ENCODE data around the gene FRRS1L. TPM values are rescaled to one million over a fixed set of nuclear protein-coding genes. Genes with fewer than 3 reads are reported as not detected.
"Not testable (repeated sequence)": the region's sequence is repeated elsewhere in the genome, so short reads cannot be mapped to it uniquely, and the experiment has no call there.

FRRS1L gene
- polyA plus RNA-seq, 1 donor: 1.4 TPM

DNA sequence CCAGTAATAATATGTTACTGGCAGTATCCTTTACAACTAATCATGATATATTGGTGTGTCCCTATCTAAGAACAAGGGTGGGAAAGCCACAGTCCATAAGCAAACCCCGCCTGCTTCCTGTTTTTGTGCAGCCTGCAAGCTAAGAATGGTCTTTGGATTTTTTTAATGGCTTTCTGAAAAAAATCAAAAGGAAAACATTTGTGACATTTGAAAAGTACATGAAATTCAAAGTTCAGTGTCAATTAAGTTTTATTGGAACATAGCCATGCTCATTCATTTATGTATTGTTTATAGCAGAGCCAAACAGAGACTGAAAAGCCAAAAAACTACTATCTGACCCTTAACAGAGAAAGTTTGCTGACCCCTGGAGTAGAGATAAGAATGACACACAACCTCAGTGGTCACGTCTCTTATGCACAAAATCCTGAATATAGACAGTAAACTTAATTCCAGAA is 34.5 kb downstream of the FRRS1L start:
- DNase-seq (ENCODE audit: low read depth): no peak

DNA sequence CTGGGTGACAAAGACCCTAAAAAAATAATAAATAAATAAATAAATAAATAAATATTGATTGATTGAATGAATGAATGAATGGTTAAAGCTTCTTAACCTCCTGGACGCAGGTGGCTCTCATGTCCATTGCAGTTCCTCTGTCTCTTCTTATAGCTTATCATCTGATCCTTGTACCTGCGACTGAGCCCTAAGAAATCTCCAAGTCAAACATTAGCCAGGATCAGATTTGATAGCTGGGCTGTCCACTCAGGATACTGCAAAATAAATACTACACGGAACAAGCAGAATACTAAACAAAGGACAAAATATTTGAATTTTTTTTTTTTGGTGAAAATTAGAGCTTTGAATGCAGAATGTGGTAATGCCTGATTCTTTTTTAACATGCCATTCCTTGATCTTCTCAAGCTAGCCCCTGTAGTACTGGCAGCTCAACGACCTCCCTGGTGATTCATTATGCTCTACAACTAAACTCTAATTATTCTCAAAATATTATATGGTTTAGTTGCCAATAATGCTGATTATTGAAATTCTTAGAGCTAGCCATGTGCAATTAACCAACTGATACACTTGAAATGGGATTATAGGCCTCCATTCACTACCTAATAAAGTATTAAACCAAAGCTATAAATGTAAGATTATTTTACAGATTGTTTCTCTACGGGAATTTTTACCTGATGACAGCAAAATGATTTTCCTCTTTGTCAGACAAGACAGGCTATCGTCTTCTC is 37.4 kb downstream of the FRRS1L start:
- no peak for DNase-seq (ENCODE audit: low read depth)

DNA sequence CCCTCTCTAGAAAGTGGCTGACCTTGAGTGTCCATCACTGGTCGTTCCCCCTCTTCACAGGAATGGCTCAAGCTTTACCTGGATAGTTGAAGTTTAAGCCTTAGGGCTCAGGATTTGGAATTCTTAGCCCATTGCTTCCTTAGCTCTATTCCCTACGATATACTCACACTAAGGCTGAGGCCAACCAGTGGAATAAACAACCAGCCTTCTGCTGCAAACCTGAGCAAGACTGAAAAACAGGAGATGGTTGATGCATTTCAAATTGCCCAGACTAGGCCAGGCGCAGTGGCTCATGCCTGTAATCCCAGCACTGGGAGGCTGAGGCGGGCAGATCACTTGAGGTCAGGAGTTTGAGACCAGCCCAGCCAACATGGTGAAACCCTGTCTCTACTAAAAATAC is 40.4 kb downstream of the FRRS1L start:
- not testable (repeated sequence) for DNase-seq (ENCODE audit: low read depth)

DNA sequence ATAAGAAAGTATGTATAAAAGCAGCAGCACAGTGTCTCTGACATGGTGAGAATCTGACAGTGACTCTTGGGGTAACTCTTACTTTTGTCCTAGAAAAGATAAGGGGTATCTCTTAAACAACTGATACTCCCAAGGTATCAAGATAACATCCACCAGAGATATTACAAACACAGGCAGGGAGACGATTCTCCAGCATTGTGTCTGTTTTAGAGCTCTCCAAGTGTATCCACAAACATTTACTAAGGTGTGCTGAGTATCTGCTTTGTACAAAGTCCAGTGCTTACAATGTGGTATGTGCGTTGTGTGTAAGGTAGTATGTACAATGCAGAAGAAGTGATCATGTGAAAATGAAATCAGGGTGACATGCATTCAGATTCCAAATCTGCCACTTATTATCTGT is 42.9 kb downstream of the FRRS1L start:
- DNase-seq (ENCODE audit: low read depth): no peak

DNA sequence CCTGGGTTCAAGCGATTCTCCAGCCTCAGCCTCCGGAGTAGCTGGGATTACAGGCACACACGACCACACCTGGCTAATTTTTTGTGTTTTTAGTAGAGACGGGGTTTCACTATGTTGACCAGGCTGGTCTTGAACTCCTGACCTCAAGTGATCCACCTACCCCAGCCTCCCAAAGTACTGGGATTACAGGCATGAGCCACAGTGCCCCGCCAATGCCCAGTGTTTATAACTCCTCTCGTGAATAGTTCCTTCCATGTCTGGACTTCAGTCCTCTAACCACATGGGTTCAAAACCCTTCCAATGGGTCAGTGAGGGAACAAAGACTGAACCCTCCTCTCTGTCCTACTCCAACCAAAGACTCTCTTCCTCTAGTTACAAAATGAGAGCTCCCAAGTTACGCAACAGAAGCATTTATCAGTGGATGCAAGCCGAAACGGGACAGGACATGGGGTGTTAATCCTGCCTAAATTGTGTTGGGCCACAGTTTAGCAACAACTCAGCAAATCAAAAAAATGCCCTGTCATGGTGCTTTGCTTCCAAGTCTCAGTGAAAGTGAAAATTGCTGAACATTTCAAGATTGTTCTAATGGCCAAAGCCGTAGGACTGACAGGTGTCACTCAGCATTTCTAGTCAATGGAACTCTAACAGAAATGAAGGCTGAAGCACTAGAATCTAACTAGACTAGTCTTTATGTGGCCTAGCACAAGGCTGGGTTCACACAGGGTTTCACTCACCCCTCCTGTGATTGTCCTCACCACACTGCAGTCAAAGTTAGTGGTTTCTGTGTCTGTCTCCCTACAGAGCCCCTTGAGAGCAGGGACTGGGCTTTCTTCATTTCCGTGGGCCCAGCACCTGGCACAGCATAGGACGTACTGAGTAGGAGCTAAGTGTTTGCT is 44.1 kb downstream of the FRRS1L start:
- no peak for DNase-seq (ENCODE audit: low read depth)

DNA sequence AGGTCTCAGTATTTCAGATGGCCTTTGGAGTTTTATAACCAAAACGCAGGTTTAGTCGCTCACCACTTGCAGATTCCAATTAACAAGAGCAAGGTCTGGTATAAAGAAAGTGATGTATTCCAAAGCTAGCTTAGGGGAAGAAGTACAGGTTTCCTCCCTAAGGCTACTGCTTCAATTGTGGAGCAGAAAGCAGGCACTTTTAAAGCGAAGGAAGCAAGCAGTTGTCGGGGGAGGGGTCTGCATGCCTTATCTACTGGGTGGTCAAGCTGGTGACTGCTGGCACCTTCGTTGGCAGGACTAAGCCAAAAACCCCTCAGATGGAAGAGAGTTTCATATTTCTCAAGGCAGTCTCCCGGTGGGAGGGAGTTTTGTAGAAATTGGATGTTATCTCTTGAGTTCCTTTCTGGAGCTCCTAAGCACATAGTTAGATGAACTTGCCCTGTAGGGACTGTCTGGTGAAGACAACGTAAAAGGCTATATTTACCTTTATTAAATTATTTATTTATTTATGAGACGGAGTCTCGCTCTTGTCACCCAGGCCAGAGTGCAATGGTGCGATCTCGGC is 45.7 kb downstream of the FRRS1L start:
- no peak for DNase-seq (ENCODE audit: low read depth)

DNA sequence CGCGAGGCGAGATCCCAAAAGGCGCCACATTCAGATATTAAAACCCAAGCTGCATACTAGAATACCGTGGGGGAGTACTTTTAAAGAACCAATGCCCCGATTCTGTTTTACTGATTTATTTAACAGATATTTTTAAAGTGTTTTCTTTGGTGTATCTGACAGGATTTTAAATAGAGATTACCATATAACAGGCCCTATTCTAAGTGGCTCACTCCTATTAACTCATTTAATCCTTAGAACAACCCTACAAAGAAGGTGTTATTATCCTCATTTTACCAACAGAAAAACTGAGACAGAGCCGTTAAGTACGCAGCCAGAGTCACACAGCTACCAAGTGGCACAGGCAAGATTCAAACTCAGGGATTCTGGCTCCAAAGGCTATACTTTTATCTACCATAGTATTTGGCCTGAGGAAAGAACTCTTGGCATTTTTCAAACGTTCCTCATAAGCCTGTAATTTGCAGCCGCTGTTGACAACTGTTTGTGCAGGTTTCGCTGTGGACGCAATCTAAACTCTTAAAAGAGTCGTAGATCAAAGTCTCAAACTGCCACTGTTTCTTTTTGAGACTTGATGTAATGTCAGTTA is 46.8 kb downstream of the FRRS1L start:
- no peak for DNase-seq (ENCODE audit: low read depth)

DNA sequence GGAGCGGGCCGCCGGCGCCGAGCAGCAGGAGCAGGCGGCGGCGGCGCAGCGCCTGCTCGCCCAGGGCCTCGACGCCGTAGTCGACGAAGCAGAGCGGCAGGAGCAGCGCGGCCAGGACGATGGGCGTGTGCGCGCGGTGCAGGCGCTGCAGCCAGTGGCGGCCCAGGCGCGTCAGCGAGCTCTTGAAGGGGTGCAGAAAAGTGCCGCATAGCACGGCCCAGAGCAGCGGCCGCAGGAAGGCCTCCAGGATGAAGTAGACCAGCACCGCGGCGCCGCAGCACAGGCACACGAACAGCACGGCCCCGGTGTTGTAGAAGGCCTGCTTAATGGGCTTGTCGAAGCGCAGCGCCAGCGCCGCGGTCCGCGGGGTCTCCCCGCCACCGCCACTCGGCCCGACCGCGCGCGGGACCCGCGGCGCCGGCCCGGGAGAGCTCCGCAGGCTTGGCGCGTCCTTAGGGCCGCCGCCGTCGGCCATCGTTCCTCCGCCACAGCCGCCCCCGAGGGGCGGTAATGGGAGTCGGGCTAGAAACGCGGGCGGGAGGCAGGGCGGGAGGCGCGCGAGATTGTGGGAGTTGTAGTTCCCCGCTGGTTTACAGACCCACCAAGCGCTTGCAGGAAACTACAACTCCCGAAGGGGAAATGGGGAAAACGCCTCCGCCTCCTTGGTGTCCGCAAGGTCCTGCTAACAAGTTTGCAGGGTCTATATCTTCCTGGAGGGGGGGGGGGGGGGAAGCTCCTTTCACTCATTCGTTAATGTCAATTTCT is 47.4 kb downstream of the FRRS1L start, which contains the start of gene TMEM245:
TMEM245 (minus strand) TSS at position 509 of the 765 bp plus-strand sequence; CDS start at position 475, 34 bp downstream.
- DNase-seq (ENCODE audit: low read depth): peak; percentile 99

DNA sequence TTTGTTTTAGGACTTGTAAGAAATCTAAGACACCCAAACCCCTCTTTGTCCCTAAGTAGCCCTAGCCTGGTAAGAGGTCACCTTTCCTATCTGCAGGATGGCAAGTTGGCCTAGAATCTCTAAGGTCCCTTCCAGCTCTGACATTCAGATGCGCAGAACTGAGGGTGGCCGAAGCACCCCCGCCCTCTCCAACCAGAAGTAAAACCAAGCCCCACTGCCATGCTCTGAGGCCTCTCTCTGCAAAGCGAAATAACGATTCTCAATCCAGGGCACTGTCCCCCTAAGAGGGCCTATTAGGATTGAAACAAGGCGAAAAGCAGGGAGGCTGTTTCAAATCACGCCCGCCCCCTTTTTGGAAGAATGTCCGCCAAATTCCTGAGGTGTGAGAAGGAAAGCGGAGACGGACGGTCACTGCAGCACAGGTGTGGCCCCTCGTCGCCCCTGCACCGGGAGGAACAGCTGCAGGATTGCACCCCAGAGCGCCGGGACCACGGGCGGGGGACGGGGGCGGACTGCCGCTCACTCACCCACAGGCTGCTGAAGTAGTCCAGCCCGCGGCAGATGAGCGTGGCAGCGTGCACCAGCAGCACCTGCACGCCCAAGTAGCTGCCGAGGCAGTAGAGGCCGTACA is 48.1 kb downstream of the FRRS1L start:
- no peak for DNase-seq (ENCODE audit: low read depth)

DNA sequence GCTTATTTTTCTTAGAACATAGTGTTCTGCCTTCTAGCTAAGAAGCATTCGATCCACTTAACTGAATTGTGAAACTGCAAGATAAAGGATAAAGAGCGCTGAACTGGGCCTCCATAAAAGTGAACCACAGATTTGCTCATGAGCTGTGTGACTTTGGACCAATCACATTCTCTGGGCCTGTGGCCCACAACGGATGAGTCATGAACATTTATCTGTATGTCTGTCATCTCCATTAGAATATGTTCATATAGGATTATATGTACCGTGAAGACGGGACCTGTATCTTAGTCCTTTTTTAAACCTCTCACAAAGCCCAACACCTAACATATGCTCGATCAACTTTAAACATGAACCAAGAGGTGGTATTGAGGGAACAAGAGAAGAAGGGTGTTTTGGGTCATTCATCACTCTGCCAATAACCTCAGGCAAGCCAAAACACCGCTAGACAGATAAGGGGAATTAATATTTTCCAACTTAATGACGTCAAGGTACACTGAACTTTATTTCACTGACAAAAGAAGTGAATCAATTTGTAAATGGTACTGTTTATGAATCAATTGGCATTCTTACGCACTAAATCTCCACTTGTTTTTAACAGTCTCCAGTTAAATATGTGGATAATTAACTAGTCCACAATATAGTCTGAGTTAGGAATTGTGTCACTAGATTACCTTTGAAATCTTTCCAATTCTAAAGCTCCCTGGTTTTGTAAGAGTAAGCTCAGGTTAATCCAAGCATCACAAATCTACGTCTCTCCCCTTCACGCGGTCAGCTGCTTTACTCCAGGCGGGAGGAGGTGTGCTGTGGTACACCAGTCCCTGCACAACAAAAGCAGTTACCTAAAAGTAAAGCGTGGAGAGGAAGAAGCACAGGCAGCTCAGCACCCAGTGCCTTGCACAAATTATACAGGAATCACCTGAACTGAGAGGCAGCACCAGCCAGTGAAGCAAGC is 48.9 kb downstream of the FRRS1L start:
- DNase-seq (ENCODE audit: low read depth): no peak

DNA sequence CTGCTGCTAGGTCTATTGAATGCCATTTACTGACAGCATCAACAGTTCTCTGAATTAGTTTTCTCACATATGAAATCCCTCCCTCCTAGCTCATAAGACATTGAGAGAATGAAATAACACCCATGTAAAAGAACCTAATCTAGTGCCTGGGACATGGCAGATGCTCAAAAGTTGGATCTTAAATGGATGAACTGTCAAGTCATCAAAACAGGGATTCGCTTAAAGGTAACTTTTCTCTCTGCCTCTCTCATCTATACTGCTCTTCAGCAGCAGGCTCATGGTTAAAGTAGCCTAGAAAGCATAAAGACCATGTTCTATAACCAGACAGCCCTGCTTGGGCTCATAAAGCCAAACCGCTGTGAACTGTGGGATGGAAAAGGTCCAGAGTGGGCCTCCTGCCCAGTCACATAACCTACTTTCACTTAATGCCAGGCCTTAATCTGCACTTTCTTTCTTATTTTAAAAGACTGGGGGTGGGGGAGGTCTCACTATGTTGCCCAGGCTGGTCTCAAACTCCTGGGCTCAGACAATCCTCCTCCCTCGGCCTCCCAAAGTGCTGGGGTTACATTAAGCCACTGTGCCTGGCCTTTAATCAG is 51.0 kb downstream of the FRRS1L start:
- no peak for DNase-seq (ENCODE audit: low read depth)

DNA sequence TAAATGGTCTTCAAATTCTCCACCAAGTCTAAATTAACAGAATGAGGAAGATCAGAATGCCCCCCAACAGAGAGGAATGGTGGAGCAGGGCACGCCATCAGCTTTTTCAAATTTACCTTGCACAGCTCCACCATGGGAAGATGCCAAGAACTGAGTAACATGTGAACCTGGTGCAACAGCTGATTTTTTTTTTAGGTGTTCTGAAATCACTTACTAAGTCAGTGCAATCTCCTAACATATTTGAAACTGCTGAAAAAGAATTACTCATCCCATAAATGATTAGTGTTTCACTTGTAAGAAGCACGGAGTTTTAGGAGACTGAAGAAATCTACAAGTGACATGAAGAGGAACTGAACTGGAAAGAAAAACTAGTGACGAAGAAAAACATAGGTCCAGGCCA is 52.4 kb downstream of the FRRS1L start:
- DNase-seq (ENCODE audit: low read depth): no peak

DNA sequence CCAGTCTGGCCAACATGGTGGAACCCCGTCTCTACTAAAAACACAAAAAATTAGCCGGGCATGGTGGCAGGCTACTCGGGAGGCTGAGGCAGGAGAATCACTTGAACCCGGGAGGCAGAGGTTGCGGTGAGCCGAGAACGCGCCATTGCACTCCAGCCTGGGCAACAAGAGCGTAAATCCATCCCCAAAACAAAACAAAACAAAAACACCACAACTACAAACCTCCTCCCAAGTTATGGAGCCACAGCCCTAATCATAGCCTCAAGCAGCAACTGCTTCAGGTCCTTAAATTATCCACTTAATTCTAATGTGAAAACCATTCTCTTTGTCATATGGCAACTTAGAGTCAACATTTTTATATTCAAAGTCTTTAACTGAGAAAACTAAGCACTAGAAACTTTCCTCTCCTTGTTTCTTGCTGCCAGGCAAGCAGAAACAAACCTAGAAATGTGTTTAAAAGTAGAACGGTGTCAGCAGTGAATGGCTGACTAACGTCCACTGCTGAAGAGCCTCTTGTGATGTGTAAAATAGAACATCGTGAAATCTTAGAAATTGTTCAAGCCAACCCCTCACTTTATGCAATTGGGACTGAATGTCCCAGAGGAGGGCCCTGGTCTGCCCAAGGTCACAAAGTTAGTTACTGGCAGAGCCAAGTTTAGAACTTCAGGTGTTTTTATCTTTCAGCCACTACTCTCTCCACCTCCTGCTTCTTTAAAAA is 53.0 kb downstream of the FRRS1L start:
- DNase-seq (ENCODE audit: low read depth): no peak

DNA sequence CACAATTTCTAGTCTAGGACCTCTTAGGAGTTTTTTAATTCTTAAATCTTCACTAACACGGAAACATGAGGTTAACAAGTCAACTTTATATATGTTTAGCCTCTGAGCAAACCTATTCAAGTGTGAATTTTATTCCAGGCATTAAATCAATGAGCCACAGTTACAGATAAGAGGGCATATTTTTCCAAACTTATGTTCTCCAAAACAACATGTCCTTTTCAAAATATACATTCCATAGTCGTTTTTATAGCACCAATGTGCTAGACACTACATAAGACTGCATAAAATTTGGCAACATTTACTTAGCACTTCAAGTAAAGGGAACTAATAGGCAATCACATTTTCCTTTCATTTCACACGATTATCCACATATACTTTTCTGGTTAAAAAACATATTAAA is 53.8 kb downstream of the FRRS1L start:
- no peak for DNase-seq (ENCODE audit: low read depth)

DNA sequence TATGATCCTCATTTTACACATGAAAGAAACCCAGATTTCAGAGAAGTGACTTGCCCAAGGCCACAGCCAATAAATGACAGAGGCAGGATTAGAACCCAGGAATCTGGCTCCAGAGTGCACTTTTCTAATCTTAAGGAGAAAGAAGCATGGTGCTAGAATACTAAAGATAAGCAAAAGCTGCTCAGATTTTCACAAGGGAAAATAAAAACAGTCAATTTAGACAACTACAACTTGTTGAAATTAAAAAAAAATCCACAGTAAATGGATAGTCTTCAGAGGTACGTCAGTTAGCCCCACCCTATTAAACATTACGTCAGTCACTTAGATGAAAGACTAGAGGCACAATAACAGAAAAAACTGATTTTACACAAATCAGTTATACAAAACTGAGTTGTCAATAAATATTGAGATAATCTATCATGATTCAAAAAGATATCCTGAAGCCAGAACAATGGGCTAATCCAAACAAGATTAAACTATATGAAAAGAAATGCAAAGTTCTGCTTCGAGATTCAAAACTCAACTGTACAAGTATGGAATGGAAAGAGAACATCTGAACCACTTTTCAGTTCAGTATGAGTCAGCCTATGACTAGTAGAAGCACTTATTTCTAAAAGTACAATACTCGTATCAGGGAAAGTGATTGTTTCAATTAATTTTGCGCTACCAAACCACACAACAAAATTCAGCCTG is 56.6 kb downstream of the FRRS1L start:
- no peak for DNase-seq (ENCODE audit: low read depth)

DNA sequence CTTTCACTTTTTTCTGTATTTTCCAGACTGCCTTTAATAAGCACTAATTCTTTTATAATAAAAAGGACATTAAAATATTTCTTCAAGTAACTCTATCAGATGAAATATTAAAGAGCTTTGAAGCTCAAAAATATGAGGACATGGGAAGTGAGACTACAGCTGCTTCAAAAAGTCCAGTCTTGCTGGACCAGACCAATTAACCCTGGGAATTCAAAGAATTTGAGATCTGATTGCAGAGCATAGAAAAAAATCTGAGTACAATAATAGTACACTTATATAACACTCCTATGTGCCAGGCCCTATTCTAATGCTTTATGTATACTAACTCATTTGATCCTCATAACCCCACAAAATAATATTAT is 57.1 kb downstream of the FRRS1L start:
- DNase-seq (ENCODE audit: low read depth): no peak

DNA sequence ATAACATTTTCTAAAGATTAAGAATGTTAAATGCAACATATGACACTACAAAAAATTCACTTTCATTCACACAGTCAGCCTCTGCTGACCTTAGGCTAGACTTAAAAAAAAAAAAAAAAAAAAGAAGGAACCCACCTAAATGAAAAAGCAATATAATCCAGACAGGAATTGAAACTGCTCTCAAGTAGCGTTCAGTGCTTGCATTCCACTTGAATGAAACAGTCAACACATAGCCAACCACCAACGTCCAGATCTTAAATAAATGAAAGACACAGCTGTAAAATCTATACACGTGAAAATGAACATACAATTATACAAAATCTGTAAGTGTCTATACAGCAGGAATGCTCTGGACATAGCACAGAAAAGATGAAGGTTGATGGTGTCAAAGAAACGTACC is 58.7 kb downstream of the FRRS1L start:
- no peak for DNase-seq (ENCODE audit: low read depth)
